Vagina (tissue), 2 donors: ENCODE measurements around the gene STRADA. TPM values are rescaled to one million over a fixed set of nuclear protein-coding genes. Genes with fewer than 3 reads are reported as not detected.
A peak's percentile ranks its signal among the peaks of the same experiment; 100 is the strongest.

Source experiments
- DNase-seq, 2 donors: peaks; one replicate each; pipeline ENCODE4 v3.0.0-alpha.2; 2017; ENCODE audit errors: extremely low spot score in 2 of 2
- H3K27ac ChIP-seq: fragments of 200-600 bp; sonication (generic); one replicate; pipeline ENCODE4 v1.5.1; 2019
- H3K27me3 ChIP-seq: fragments of 200-600 bp; sonication (generic); one replicate; pipeline ENCODE4 v1.5.1; 2019
- H3K36me3 ChIP-seq, 2 donors: fragments of 200-600 bp; sonication (generic); one replicate each; pipeline ENCODE4 v1.5.1; 2017 to 2019
- H3K4me1 ChIP-seq: fragments of 200-600 bp; sonication (generic); one replicate; pipeline ENCODE4 v1.5.1; 2019
- H3K4me3 ChIP-seq, 2 donors: fragments of 200-600 bp; sonication (generic); 1 replicate in 1 of 2; 2 replicates in 1 of 2; pipeline ENCODE4 v1.5.1; 2016 to 2019
- H3K9me3 ChIP-seq: fragments of 200-600 bp; sonication (generic); one replicate; pipeline ENCODE4 v1.5.1; 2019
- CTCF ChIP-seq, 3 experiments: fragments of 450-650 bp in 2 of 3; fragments of 200-600 bp in 1 of 3; sonication (generic) in 1 of 3; IDR thresholded peaks; one replicate each; pipeline ENCODE4 v1.5.1; 2017 to 2019; ENCODE audit warnings: antibody characterized with exemption in 3 of 3, mild to moderate bottlenecking in 2 of 3, moderate library complexity in 2 of 3
- POLR2A ChIP-seq, 2 donors: fragments of 450-650 bp; IDR thresholded peaks; one replicate each; pipeline ENCODE4 v1.6.1; 2017; ENCODE audit warnings: antibody characterized with exemption in 2 of 2, mild to moderate bottlenecking in 2 of 2, moderate library complexity in 2 of 2
- POLR2AphosphoS5 ChIP-seq, 2 donors: sonication (generic); formaldehyde crosslinking; IDR thresholded peaks; one replicate each; pipeline ENCODE4 v1.9.0; 2017; ENCODE audit warnings: antibody characterized with exemption in 2 of 2, mild to moderate bottlenecking in 2 of 2, low read depth in 1 of 2; ENCODE audit not compliant: insufficient read depth in 1 of 2
- intact Hi-C: fragments of 100-400 bp; cut with DNase I; formaldehyde crosslinking; loops from one replicate; pipeline ENCODE4 v1.15.1; 2023
- total RNA-seq: library from RNA; depleted of rRNA; stranded (reverse); fragments of >200 nt; gene quantifications from one replicate; pipeline ENCODE4 v1.2.3, GENCODE V29; 2016

STRADA gene
- total RNA-seq, 1 donor from 2014 or later, result 19.4 TPM

- H3K36me3 ChIP-seq, result peaks cover 4 to 18% of the 10 kb centered on the region in 2 donors
- H3K4me1 ChIP-seq, result peaks cover 38% of the 10 kb centered on the region
- peak overlapping the region; percentile 81 for H3K27ac ChIP-seq
- no peaks in the 10 kb centered on the region for H3K9me3 ChIP-seq
- H3K4me3 ChIP-seq, result peak overlapping the region in 1 of 2 donors; percentile 60
- intact Hi-C loops, result no loop called here
- peak in 1 of 3 experiments; percentile 29 for TF ChIP-seq CTCF (IDR thresholded peaks at IDR 0.05)
- TF ChIP-seq POLR2A (IDR thresholded peaks at IDR 0.05), result no peak
- no peak for TF ChIP-seq POLR2AphosphoS5 (IDR thresholded peaks at IDR 0.05; ENCODE audit: insufficient read depth in 1 of 2, low read depth in 1 of 2)
- no peaks in the 10 kb centered on the region for H3K27me3 ChIP-seq
- no peak for DNase-seq
These were observed 44.0 kb downstream of the STRADA start for GRCh38 chr17:63697341-63698286.

GRCh38 chr17:63696381-63696961 is 45.1 kb downstream of the STRADA start:
- H3K36me3 ChIP-seq, result peaks cover 4 to 29% of the 10 kb centered on the region in 2 donors
- no peaks in the 10 kb centered on the region for H3K9me3 ChIP-seq
- no peaks in the 10 kb centered on the region for H3K27me3 ChIP-seq
- TF ChIP-seq POLR2A (IDR thresholded peaks at IDR 0.05) (no peak), POLR2AphosphoS5 (IDR thresholded peaks at IDR 0.05; ENCODE audit: insufficient read depth in 1 of 2, low read depth in 1 of 2) (peak in 1 of 2 donors; percentile 47), CTCF (IDR thresholded peaks at IDR 0.05) (no peak)
- H3K4me3 ChIP-seq, result no peak overlapping the region
- H3K4me1 ChIP-seq, result peaks cover 33% of the 10 kb centered on the region
- no peak overlapping the region for H3K27ac ChIP-seq
- intact Hi-C loops, result no loop called here
- peak in 1 of 2 donors; percentile 86 for DNase-seq

- no peak for TF ChIP-seq POLR2AphosphoS5 (IDR thresholded peaks at IDR 0.05; ENCODE audit: insufficient read depth in 1 of 2, low read depth in 1 of 2)
- TF ChIP-seq CTCF (IDR thresholded peaks at IDR 0.05), result no peak
- no peak for TF ChIP-seq POLR2A (IDR thresholded peaks at IDR 0.05)
- Histone ChIP-seq H3K27me3 (no peaks in the 10 kb centered on the region), H3K4me1 (peaks cover 27% of the 10 kb centered on the region), H3K4me3 (no peak overlapping the region), H3K36me3 (peaks cover 4 to 35% of the 10 kb centered on the region in 2 donors), H3K27ac (no peak overlapping the region), H3K9me3 (no peaks in the 10 kb centered on the region)
- no peak for DNase-seq
- intact Hi-C loops, result no loop called here
These were observed 45.7 kb downstream of the STRADA start for GRCh38 chr17:63695889-63696288.

- H3K4me1 ChIP-seq, result peaks cover 24% of the 10 kb centered on the region
- no peaks in the 10 kb centered on the region for H3K27me3 ChIP-seq
- intact Hi-C loops, result no loop called here
- H3K9me3 ChIP-seq, result no peaks in the 10 kb centered on the region
- peaks cover 4 to 42% of the 10 kb centered on the region in 2 donors for H3K36me3 ChIP-seq
- no peak overlapping the region for H3K4me3 ChIP-seq
- no peak for DNase-seq
- TF ChIP-seq POLR2A (IDR thresholded peaks at IDR 0.05) (no peak), CTCF (IDR thresholded peaks at IDR 0.05) (no peak), POLR2AphosphoS5 (IDR thresholded peaks at IDR 0.05; ENCODE audit: insufficient read depth in 1 of 2, low read depth in 1 of 2) (no peak)
- H3K27ac ChIP-seq, result no peak overlapping the region
These were observed 46.4 kb downstream of the STRADA start for GRCh38 chr17:63694950-63695773.
